HepG2 (cell line): ENCODE results near the gene TBCD. TPM values are rescaled to one million over a fixed set of nuclear protein-coding genes. Genes with fewer than 3 reads are reported as not detected.
A peak's percentile ranks its signal among the peaks of the same experiment; 100 is the strongest.

Experiments
- ARNT2 ChIP-seq: sonication (generic); formaldehyde crosslinking; IDR thresholded peaks from 2 replicates; pipeline ENCODE4 v1.8.0; 2022; ENCODE audit warnings: mild to moderate bottlenecking, low read depth, missing genetic modification reagents, moderate library complexity
- ARNTL ChIP-seq: sonication (generic); formaldehyde crosslinking; IDR thresholded peaks from 2 replicates; pipeline ENCODE4 v1.4.0; 2020; ENCODE audit warnings: mild to moderate bottlenecking, missing genetic modification reagents
- BRCA1 ChIP-seq: sonication (generic); formaldehyde crosslinking; IDR thresholded peaks from 2 replicates; pipeline ENCODE4 v1.4.0; 2020; ENCODE audit warnings: missing genetic modification reagents
- EP300 ChIP-seq, 3 experiments: sonication (generic) in 1 of 3; formaldehyde crosslinking in 1 of 3; IDR thresholded peaks; 2 replicates each; pipeline versions ENCODE4 v1.5.1 to v1.6.1; 2011 to 2020; ENCODE audit warnings: low read depth in 2 of 3, low read length in 2 of 3, borderline replicate concordance in 1 of 3, improper control_type of control experiment in 1 of 3, mild to moderate bottlenecking in 1 of 3, missing genetic modification reagents in 1 of 3, moderate library complexity in 1 of 3
- FLYWCH1 ChIP-seq: sonication (generic); formaldehyde crosslinking; IDR thresholded peaks from 2 replicates; pipeline ENCODE4 v1.8.1; 2023; ENCODE audit warnings: mild to moderate bottlenecking, missing genetic modification reagents
- GABPB1 ChIP-seq: IDR thresholded peaks from 2 replicates; pipeline ENCODE4 v1.6.1; 2016; ENCODE audit warnings: mild to moderate bottlenecking, missing genetic modification reagents, moderate library complexity, missing compliant biosample characterization
- MIER3 ChIP-seq: IDR thresholded peaks from 2 replicates; pipeline ENCODE4 v1.6.1; 2016; ENCODE audit warnings: missing compliant biosample characterization, borderline replicate concordance
- PHF20 ChIP-seq: sonication (generic); formaldehyde crosslinking; IDR thresholded peaks from 2 replicates; pipeline ENCODE4 v1.5.0; 2020; ENCODE audit warnings: mild to moderate bottlenecking, missing genetic modification reagents
- PITX1 ChIP-seq: sonication (generic); formaldehyde crosslinking; IDR thresholded peaks from 2 replicates; pipeline ENCODE4 v1.5.1; 2020; ENCODE audit warnings: mild to moderate bottlenecking, missing genetic modification reagents
- SIX4 ChIP-seq: sonication (generic); formaldehyde crosslinking; IDR thresholded peaks from 2 replicates; pipeline ENCODE4 v1.4.0; 2020; ENCODE audit warnings: missing genetic modification reagents
- SP5 ChIP-seq: IDR thresholded peaks from 2 replicates; pipeline ENCODE4 v1.6.1; 2016; ENCODE audit warnings: low read depth, borderline replicate concordance
- TCF12 ChIP-seq, 2 experiments: fragments of 450-650 bp in 1 of 2; sonication (generic) in 1 of 2; formaldehyde crosslinking in 1 of 2; IDR thresholded peaks; 2 replicates each; pipeline versions ENCODE4 v1.6.1 to v1.8.0; 2017 to 2022; ENCODE audit warnings: antibody characterized with exemption in 1 of 2, mild to moderate bottlenecking in 1 of 2, missing genetic modification reagents in 1 of 2, moderate library complexity in 1 of 2
- ZBTB1 ChIP-seq: sonication (generic); formaldehyde crosslinking; IDR thresholded peaks from 2 replicates; pipeline ENCODE4 v1.4.0; 2020; ENCODE audit warnings: missing genetic modification reagents, borderline replicate concordance
- ZNF180 ChIP-seq: sonication (generic); formaldehyde crosslinking; IDR thresholded peaks from 2 replicates; pipeline ENCODE4 v1.4.0; 2020; ENCODE audit warnings: low read depth, missing genetic modification reagents, borderline replicate concordance
- ZNF274 ChIP-seq: sonication (generic); formaldehyde crosslinking; IDR thresholded peaks from 2 replicates; pipeline ENCODE4 v1.5.1; 2020; ENCODE audit warnings: mild to moderate bottlenecking, missing genetic modification reagents
- ZNF382 ChIP-seq: sonication (generic); formaldehyde crosslinking; IDR thresholded peaks from 2 replicates; pipeline ENCODE4 v1.5.0; 2020; ENCODE audit warnings: missing genetic modification reagents, mild to moderate bottlenecking, borderline replicate concordance
- ZNF432 ChIP-seq: sonication (generic); formaldehyde crosslinking; IDR thresholded peaks from 2 replicates; pipeline ENCODE4 v1.5.0; 2020; ENCODE audit warnings: missing genetic modification reagents, mild to moderate bottlenecking, borderline replicate concordance
- ZNF441 ChIP-seq: sonication (generic); formaldehyde crosslinking; IDR thresholded peaks from 2 replicates; pipeline ENCODE4 v1.7.0; 2021; ENCODE audit warnings: missing genetic modification reagents, borderline replicate concordance
- ZNF543 ChIP-seq: sonication (generic); formaldehyde crosslinking; IDR thresholded peaks from 2 replicates; pipeline ENCODE4 v1.4.0; 2020; ENCODE audit warnings: mild to moderate bottlenecking, missing genetic modification reagents
- polyA plus RNA-seq, 8 experiments: library from polyadenylated mRNA; depleted of rRNA in 3 of 8; stranded (reverse) in 7 of 8; unstranded in 1 of 8; fragments of >200 nt; fragmentation: Illumina TruSeq in 4 of 8; extraction: Trizol in 4 of 8; gene quantifications; 2 replicates each; pipeline versions ENCODE4 v1.2.1 to v1.2.3, GENCODE V29; 2011 to 2016; ENCODE audit warnings: low read depth in 4 of 8, missing spikeins in 1 of 8, mixed read lengths in 1 of 8; ENCODE audit not compliant: insufficient read depth in 1 of 8
- total RNA-seq, 5 experiments: library from RNA; depleted of rRNA; stranded (reverse); fragments of >200 nt; fragmentation: Illumina TruSeq; extraction: Trizol; gene quantifications; 2 replicates each; pipeline ENCODE4 v1.2.3, GENCODE V29; 2016; ENCODE audit warnings: low read depth in 1 of 5
- TF ChIP-seq, protein P1 (sequence below): sonication (generic); formaldehyde crosslinking; IDR thresholded peaks from 2 replicates; pipeline ENCODE4 v1.9.0; 2021; ENCODE audit warnings: missing genetic modification reagents, borderline replicate concordance
- TF ChIP-seq, protein P2 (sequence below): sonication (generic); formaldehyde crosslinking; IDR thresholded peaks from 2 replicates; pipeline ENCODE4 v1.4.0; 2020; ENCODE audit warnings: mild to moderate bottlenecking, missing genetic modification reagents
- TF ChIP-seq, protein P3 (sequence below): IDR thresholded peaks from 2 replicates; pipeline ENCODE4 v1.6.1; 2018; ENCODE audit warnings: missing genetic modification reagents
- TF ChIP-seq, protein P4 (sequence below): sonication (generic); formaldehyde crosslinking; conservative IDR thresholded peaks from 2 replicates; pipeline ENCODE4 v1.4.0; 2020; ENCODE audit warnings: missing genetic modification reagents

Gene TBCD
- total and polyA plus RNA-seq, 2 of the 13 experiments (the other 11 are each of a cell fraction or from before 2014, with no cell fraction given) = 33.9 to 54.8 TPM

- TF ChIP-seq, protein P1, sequence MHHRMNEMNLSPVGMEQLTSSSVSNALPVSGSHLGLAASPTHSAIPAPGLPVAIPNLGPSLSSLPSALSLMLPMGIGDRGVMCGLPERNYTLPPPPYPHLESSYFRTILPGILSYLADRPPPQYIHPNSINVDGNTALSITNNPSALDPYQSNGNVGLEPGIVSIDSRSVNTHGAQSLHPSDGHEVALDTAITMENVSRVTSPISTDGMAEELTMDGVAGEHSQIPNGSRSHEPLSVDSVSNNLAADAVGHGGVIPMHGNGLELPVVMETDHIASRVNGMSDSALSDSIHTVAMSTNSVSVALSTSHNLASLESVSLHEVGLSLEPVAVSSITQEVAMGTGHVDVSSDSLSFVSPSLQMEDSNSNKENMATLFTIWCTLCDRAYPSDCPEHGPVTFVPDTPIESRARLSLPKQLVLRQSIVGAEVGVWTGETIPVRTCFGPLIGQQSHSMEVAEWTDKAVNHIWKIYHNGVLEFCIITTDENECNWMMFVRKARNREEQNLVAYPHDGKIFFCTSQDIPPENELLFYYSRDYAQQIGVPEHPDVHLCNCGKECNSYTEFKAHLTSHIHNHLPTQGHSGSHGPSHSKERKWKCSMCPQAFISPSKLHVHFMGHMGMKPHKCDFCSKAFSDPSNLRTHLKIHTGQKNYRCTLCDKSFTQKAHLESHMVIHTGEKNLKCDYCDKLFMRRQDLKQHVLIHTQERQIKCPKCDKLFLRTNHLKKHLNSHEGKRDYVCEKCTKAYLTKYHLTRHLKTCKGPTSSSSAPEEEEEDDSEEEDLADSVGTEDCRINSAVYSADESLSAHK (CRISPR knock-in tag) = no peak
- TF ChIP-seq ARNT2 (CRISPR knock-in tag) (peak; percentile 65), ZBTB1 (no peak), ZNF382 (no peak), ZNF441 (CRISPR knock-in tag) (peak; percentile 62; the same call in 1 of the 2 replicates), TCF12 (IDR thresholded peaks at IDR 0.05) (no peak), TCF12 (CRISPR knock-in tag; IDR thresholded peaks at IDR 0.05) (no peak), SP5 (no peak; the same call in 1 of the 2 replicates), ZNF274 (CRISPR knock-in tag) (no peak), ZNF543 (CRISPR knock-in tag) (no peak), PITX1 (peak; percentile 56; the same call in 1 of the 2 replicates), ZNF432 (CRISPR knock-in tag) (no peak), MIER3 (CRISPR knock-in tag) (no peak), PHF20 (CRISPR knock-in tag) (0 out of 2 replicates have a peak, but pooled peaks have one; percentile 35), GABPB1 (no peak; the same call in 1 of the 2 replicates), SIX4 (peak; percentile 33; the same call in 1 of the 2 replicates), FLYWCH1 (CRISPR knock-in tag) (no peak), BRCA1 (CRISPR knock-in tag) (no peak), EP300 (IDR thresholded peaks at IDR 0.05; ENCODE audit: low read depth in 2 of 2, low read length in 2 of 2) (peak in 1 of 2 experiments; percentile 82; a peak in 2 of 4 replicates), EP300 (CRISPR knock-in tag; IDR thresholded peaks at IDR 0.05; ENCODE audit: borderline replicate concordance) (peak; percentile 23), ARNTL (CRISPR knock-in tag) (peak; percentile 69), ZNF180 (CRISPR knock-in tag) (no peak)
- TF ChIP-seq, protein P2, sequence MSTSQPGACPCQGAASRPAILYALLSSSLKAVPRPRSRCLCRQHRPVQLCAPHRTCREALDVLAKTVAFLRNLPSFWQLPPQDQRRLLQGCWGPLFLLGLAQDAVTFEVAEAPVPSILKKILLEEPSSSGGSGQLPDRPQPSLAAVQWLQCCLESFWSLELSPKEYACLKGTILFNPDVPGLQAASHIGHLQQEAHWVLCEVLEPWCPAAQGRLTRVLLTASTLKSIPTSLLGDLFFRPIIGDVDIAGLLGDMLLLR (CRISPR knock-in tag) = no peak
- TF ChIP-seq, protein P3, sequence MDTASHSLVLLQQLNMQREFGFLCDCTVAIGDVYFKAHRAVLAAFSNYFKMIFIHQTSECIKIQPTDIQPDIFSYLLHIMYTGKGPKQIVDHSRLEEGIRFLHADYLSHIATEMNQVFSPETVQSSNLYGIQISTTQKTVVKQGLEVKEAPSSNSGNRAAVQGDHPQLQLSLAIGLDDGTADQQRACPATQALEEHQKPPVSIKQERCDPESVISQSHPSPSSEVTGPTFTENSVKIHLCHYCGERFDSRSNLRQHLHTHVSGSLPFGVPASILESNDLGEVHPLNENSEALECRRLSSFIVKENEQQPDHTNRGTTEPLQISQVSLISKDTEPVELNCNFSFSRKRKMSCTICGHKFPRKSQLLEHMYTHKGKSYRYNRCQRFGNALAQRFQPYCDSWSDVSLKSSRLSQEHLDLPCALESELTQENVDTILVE = peak; percentile 32; the same call in 1 of the 2 replicates
- TF ChIP-seq, protein P4, sequence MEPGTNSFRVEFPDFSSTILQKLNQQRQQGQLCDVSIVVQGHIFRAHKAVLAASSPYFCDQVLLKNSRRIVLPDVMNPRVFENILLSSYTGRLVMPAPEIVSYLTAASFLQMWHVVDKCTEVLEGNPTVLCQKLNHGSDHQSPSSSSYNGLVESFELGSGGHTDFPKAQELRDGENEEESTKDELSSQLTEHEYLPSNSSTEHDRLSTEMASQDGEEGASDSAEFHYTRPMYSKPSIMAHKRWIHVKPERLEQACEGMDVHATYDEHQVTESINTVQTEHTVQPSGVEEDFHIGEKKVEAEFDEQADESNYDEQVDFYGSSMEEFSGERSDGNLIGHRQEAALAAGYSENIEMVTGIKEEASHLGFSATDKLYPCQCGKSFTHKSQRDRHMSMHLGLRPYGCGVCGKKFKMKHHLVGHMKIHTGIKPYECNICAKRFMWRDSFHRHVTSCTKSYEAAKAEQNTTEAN (CRISPR knock-in tag) = peak; percentile 72; the same call in 1 of the 2 replicates
Observed at GRCh38 chr17:82889496-82890338, 137.9 kb downstream of the TBCD start (continued).
